ENCODE data around the gene KCNS3.

GRCh38 chr2:17846676-17847075 lies 31.8 kb upstream of the KCNS3 start:
- TF ChIP-seq CREB5 (CRISPR knock-in tag; IDR thresholded peaks at IDR 0.05; ENCODE audit: low read depth): no peak
- TF ChIP-seq ZFP30 (CRISPR knock-in tag; IDR thresholded peaks at IDR 0.05): no peak

Data from SK-N-SH treated with all-trans-retinoic acid at 6 μM for 48 hours (cell line).